ENCODE measurements around the gene ABR.

ABR gene

GRCh38 chr17:1043601-1044251, 136.1 kb downstream of the ABR start:
- H3K4me3 ChIP-seq (ENCODE audit: low read length), result no peak overlapping the region
- no peaks in the 10 kb centered on the region for H3K27me3 ChIP-seq (ENCODE audit: control insufficient read depth, insufficient read depth, low read length)
- no peaks in the 10 kb centered on the region for H3K9me3 ChIP-seq (replicated peaks; ENCODE audit: low read length)
- no peak overlapping the region for H3K4me2 ChIP-seq (ENCODE audit: low read length)
- H3K9ac ChIP-seq (ENCODE audit: low read depth, low read length), result no peak overlapping the region
- H3K36me3 ChIP-seq (ENCODE audit: insufficient read depth, low read length), result peaks cover 21% of the 10 kb centered on the region
- H3K4me1 ChIP-seq (ENCODE audit: control insufficient read depth, insufficient read depth, low read length), result peaks cover 17% of the 10 kb centered on the region

GRCh38 chr17:1042486-1042885, 137.3 kb downstream of the ABR start:
- H3K4me1 ChIP-seq (ENCODE audit: control insufficient read depth, insufficient read depth, low read length), result peaks cover 17% of the 10 kb centered on the region
- H3K4me3 ChIP-seq (ENCODE audit: low read length), result no peak overlapping the region
- H3K36me3 ChIP-seq (ENCODE audit: insufficient read depth, low read length), result peaks cover 20% of the 10 kb centered on the region
- no peaks in the 10 kb centered on the region for H3K27me3 ChIP-seq (ENCODE audit: control insufficient read depth, insufficient read depth, low read length)
- no peak overlapping the region for H3K4me2 ChIP-seq (ENCODE audit: low read length)
- no peak overlapping the region for H3K9ac ChIP-seq (ENCODE audit: low read depth, low read length)
- H3K9me3 ChIP-seq (replicated peaks; ENCODE audit: low read length), result no peaks in the 10 kb centered on the region

GRCh38 chr17:1041746-1042145, 138.0 kb downstream of the ABR start:
- no peak overlapping the region for H3K4me3 ChIP-seq (ENCODE audit: low read length)
- no peaks in the 10 kb centered on the region for H3K27me3 ChIP-seq (ENCODE audit: control insufficient read depth, insufficient read depth, low read length)
- peaks cover 17% of the 10 kb centered on the region for H3K4me1 ChIP-seq (ENCODE audit: control insufficient read depth, insufficient read depth, low read length)
- no peak overlapping the region for H3K4me2 ChIP-seq (ENCODE audit: low read length)
- no peaks in the 10 kb centered on the region for H3K9me3 ChIP-seq (replicated peaks; ENCODE audit: low read length)
- no peak overlapping the region for H3K9ac ChIP-seq (ENCODE audit: low read depth, low read length)
- peaks cover 20% of the 10 kb centered on the region for H3K36me3 ChIP-seq (ENCODE audit: insufficient read depth, low read length)

GRCh38 chr17:1040216-1040600, 139.6 kb downstream of the ABR start:
- H3K27me3 ChIP-seq (ENCODE audit: control insufficient read depth, insufficient read depth, low read length), result no peaks in the 10 kb centered on the region
- H3K9ac ChIP-seq (ENCODE audit: low read depth, low read length), result peak overlapping the region; percentile 77
- peaks cover 17% of the 10 kb centered on the region for H3K4me1 ChIP-seq (ENCODE audit: control insufficient read depth, insufficient read depth, low read length)
- no peak overlapping the region for H3K4me3 ChIP-seq (ENCODE audit: low read length)
- H3K4me2 ChIP-seq (ENCODE audit: low read length), result peak overlapping the region; percentile 42
- no peaks in the 10 kb centered on the region for H3K9me3 ChIP-seq (replicated peaks; ENCODE audit: low read length)
- H3K36me3 ChIP-seq (ENCODE audit: insufficient read depth, low read length), result peaks cover 17% of the 10 kb centered on the region

- peaks cover 17% of the 10 kb centered on the region for H3K4me1 ChIP-seq (ENCODE audit: control insufficient read depth, insufficient read depth, low read length)
- no peaks in the 10 kb centered on the region for H3K27me3 ChIP-seq (ENCODE audit: control insufficient read depth, insufficient read depth, low read length)
- H3K9ac ChIP-seq (ENCODE audit: low read depth, low read length), result peak overlapping the region; percentile 77
- H3K9me3 ChIP-seq (replicated peaks; ENCODE audit: low read length), result no peaks in the 10 kb centered on the region
- peaks cover 17% of the 10 kb centered on the region for H3K36me3 ChIP-seq (ENCODE audit: insufficient read depth, low read length)
- H3K4me3 ChIP-seq (ENCODE audit: low read length), result peak overlapping the region; percentile 2
- H3K4me2 ChIP-seq (ENCODE audit: low read length), result peak overlapping the region; percentile 42
Observed at GRCh38 chr17:1039511-1040215, 140.1 kb downstream of the ABR start.

GRCh38 chr17:1039123-1039507, 140.7 kb downstream of the ABR start:
- Histone ChIP-seq H3K9me3 (replicated peaks; ENCODE audit: low read length) (no peaks in the 10 kb centered on the region), H3K36me3 (ENCODE audit: insufficient read depth, low read length) (peaks cover 17% of the 10 kb centered on the region), H3K9ac (ENCODE audit: low read depth, low read length) (peak overlapping the region; percentile 77), H3K4me2 (ENCODE audit: low read length) (no peak overlapping the region), H3K27me3 (ENCODE audit: control insufficient read depth, insufficient read depth, low read length) (no peaks in the 10 kb centered on the region), H3K4me1 (ENCODE audit: control insufficient read depth, insufficient read depth, low read length) (peaks cover 17% of the 10 kb centered on the region), H3K4me3 (ENCODE audit: low read length) (peak overlapping the region; percentile 2)

- Histone ChIP-seq H3K4me3 (ENCODE audit: low read length) (no peak overlapping the region), H3K27me3 (ENCODE audit: control insufficient read depth, insufficient read depth, low read length) (no peaks in the 10 kb centered on the region), H3K36me3 (ENCODE audit: insufficient read depth, low read length) (peaks cover 17% of the 10 kb centered on the region), H3K4me2 (ENCODE audit: low read length) (no peak overlapping the region), H3K9ac (ENCODE audit: low read depth, low read length) (peak overlapping the region; percentile 77), H3K4me1 (ENCODE audit: control insufficient read depth, insufficient read depth, low read length) (peaks cover 17% of the 10 kb centered on the region), H3K9me3 (replicated peaks; ENCODE audit: low read length) (no peaks in the 10 kb centered on the region)
Observed at GRCh38 chr17:1038459-1039122, 141.2 kb downstream of the ABR start.

- H3K4me2 ChIP-seq (ENCODE audit: low read length), result no peak overlapping the region
- peaks cover 17% of the 10 kb centered on the region for H3K4me1 ChIP-seq (ENCODE audit: control insufficient read depth, insufficient read depth, low read length)
- no peak overlapping the region for H3K9ac ChIP-seq (ENCODE audit: low read depth, low read length)
- no peaks in the 10 kb centered on the region for H3K9me3 ChIP-seq (replicated peaks; ENCODE audit: low read length)
- no peaks in the 10 kb centered on the region for H3K27me3 ChIP-seq (ENCODE audit: control insufficient read depth, insufficient read depth, low read length)
- no peak overlapping the region for H3K4me3 ChIP-seq (ENCODE audit: low read length)
- H3K36me3 ChIP-seq (ENCODE audit: insufficient read depth, low read length), result peaks cover 19% of the 10 kb centered on the region
Observed at GRCh38 chr17:1037238-1037879, 142.4 kb downstream of the ABR start.

- H3K4me1 ChIP-seq (ENCODE audit: control insufficient read depth, insufficient read depth, low read length), result peaks cover 17% of the 10 kb centered on the region
- peaks cover 16% of the 10 kb centered on the region for H3K36me3 ChIP-seq (ENCODE audit: insufficient read depth, low read length)
- H3K9me3 ChIP-seq (replicated peaks; ENCODE audit: low read length), result no peaks in the 10 kb centered on the region
- H3K4me2 ChIP-seq (ENCODE audit: low read length), result no peak overlapping the region
- H3K4me3 ChIP-seq (ENCODE audit: low read length), result no peak overlapping the region
- no peaks in the 10 kb centered on the region for H3K27me3 ChIP-seq (ENCODE audit: control insufficient read depth, insufficient read depth, low read length)
- no peak overlapping the region for H3K9ac ChIP-seq (ENCODE audit: low read depth, low read length)
Observed at GRCh38 chr17:1036845-1037237, 142.9 kb downstream of the ABR start.

GRCh38 chr17:1036171-1036844, 143.5 kb downstream of the ABR start:
- H3K4me1 ChIP-seq (ENCODE audit: control insufficient read depth, insufficient read depth, low read length), result peaks cover 17% of the 10 kb centered on the region
- no peaks in the 10 kb centered on the region for H3K9me3 ChIP-seq (replicated peaks; ENCODE audit: low read length)
- no peak overlapping the region for H3K9ac ChIP-seq (ENCODE audit: low read depth, low read length)
- no peaks in the 10 kb centered on the region for H3K27me3 ChIP-seq (ENCODE audit: control insufficient read depth, insufficient read depth, low read length)
- H3K36me3 ChIP-seq (ENCODE audit: insufficient read depth, low read length), result peaks cover 15% of the 10 kb centered on the region
- H3K4me3 ChIP-seq (ENCODE audit: low read length), result no peak overlapping the region
- no peak overlapping the region for H3K4me2 ChIP-seq (ENCODE audit: low read length)

- peaks cover 23% of the 10 kb centered on the region for H3K4me1 ChIP-seq (ENCODE audit: control insufficient read depth, insufficient read depth, low read length)
- no peaks in the 10 kb centered on the region for H3K9me3 ChIP-seq (replicated peaks; ENCODE audit: low read length)
- peaks cover 15% of the 10 kb centered on the region for H3K36me3 ChIP-seq (ENCODE audit: insufficient read depth, low read length)
- no peak overlapping the region for H3K9ac ChIP-seq (ENCODE audit: low read depth, low read length)
- H3K27me3 ChIP-seq (ENCODE audit: control insufficient read depth, insufficient read depth, low read length), result no peaks in the 10 kb centered on the region
- no peak overlapping the region for H3K4me3 ChIP-seq (ENCODE audit: low read length)
- no peak overlapping the region for H3K4me2 ChIP-seq (ENCODE audit: low read length)
Observed at GRCh38 chr17:1035546-1036170, 144.1 kb downstream of the ABR start.

All from skeletal muscle satellite cell (primary cell).